GM18870 (cell line): ENCODE results near the gene MICAL3.

ENCODE experiments used
- ATAC-seq: cut with Tn5 transposase; IDR thresholded peaks from one replicate; pipeline ENCODE4 v1.9.1; 2021; ENCODE audit warnings: moderate library complexity; ENCODE audit not compliant: unreplicated experiment

MICAL3 gene

DNA sequence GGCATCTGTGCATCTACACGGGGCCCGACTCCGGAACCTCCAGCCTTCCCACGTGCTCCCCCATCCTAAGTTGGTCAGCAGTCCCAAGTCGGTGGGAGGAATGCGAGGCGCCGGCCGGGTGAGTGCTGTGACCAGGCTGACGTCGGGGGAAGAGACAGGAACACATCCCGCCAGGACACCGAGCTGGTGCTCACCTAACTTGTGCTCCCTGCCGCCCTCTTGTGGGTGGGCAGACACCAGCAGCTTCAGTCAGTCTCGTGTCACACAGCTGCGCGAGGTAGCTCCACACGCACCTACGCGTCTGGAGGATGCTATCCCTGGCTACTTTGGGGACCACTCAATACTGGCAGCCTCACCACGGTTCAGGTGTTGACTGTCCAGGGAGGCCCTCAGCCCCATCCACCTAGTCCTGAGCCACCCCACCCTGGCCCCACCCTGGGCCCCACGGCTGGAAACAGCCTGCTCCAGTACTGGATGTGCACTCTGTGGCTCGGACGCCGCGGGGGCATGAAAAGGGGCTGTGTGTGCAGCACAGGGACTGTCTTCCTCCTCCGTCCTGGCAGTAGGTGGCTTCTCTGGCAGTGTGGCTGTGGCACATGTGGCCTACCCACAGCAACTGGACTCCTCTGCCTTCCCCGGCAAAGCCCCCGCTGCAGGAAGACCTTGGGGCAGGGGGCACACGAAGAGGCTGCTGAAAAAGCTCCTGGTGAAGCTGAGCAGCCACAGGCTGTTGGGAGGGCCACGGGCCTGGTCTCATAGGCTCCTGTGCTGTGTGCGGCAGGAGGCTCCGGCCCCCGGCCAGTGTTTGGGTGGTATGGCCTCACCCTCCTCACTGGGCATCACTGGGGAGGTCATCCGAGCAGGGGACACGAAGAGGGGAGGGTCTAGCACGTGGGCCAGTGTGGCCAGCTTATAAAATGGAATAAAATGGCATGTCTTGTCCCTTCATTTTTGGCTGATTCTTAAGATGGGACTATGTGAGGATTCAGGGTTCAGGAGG is 238.9 kb downstream of the MICAL3 start:
- ATAC-seq = no peak

DNA sequence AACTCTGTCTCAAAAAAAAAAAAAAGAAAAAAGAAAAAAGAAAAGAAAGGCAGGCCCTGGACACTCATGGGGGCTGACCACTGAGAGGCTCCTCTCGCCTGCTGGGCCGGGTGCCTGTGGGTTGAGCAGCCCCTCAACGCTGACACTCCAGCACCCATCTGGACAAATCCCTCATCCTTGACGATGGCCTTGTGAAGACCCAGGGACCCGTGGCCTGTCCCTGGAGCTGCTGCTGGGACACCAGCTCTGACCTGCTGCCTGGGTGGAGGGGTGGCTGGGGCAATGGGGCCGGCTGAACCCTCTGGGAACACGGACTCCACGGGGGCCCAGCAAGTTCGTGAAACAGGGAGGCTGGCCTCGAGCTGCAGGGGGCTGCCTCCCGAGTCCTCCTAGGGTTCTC is 239.6 kb downstream of the MICAL3 start:
- no peak for ATAC-seq

DNA sequence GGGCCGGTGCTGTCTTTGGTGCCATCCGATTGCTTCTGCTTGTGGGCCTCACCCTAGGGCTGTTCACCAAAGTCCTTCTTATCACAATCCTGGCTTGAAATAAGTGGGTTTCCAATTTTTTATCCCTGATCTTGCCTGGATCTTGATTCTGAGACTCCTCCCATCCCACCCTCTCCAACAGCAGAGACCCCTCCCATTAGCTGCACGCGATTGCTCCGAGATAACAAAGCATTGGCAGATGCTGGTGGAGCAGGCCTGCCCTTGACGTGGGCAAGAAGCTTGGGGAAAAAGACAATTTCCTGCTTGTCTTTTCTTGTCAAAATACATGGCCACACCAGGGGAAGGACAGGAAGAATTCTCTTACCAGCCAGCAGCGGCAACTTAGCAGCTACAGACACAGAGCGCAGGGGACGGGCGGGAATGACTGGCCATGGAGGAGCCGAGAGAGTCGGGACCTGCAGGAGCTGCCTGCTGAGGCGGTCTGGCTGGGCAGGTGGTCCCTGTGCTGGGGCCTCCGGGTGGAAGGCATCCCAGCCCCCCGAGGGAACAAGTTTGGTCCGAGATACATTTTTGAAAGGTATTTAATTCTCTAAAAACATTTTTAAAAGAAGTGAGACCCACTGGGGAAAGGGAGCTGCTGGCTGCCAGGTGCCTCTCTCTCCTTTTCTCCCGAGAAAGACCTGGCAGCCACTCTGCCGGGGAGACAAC is 240.4 kb downstream of the MICAL3 start:
- no peak for ATAC-seq

DNA sequence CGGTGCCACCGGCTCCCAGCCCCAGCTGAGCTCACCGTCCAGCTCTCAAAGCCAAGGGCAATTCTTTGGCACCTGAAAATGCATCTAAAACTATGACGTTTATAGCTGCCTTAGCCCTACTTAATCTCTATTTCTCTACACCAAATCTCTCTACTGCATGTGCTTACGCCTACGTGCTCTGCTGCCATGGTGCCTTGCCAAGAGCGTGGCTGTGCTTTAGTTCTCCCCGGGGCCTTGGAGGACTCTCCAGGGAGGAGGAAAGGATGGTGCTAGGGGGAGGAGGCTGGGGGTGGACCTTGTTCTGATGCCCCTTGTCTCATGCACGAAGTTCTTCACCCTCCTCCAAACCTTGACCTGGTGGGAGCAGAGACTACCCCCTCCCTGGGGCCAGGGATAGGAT is 241.0 kb downstream of the MICAL3 start:
- no peak for ATAC-seq

DNA sequence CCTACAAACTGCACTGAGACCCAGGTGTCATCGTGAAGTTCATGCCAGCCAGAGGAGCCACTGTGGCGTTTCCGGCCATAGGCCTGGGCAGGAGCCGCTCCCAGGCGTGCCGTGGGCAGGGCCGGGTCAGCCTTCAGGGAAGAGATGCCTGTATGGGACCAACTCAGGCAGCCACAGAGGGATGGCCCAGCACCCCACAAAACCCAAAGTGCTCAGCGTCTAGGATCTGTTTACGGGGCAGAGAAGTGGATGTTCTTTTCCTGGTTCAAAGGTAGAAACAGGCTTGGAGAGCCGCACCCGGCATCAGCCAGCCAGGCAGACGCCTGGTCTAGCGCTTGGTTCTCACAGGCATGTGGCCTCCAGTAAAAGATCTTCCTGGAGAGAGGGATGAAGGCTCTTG is 241.7 kb downstream of the MICAL3 start:
- ATAC-seq = no peak

DNA sequence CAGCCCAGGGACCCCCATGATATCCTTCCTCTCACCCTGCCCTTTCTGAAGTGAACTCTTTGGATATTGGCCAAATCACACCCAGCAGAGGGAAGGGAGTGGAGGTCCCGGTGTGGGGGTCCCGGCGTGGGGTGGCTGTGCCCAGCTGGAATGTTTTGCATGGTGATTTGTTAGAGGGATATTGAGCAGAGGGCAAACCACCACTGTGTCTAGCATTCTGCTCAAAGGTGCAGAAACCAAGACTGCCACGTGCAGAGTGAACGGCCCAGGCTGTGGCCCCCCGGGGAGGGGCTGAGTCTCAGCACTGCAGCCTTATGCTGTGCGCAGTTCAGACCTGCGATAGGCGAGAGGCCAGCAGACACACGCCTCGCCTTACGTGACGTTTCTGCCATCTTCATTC is 242.2 kb downstream of the MICAL3 start:
- no peak for ATAC-seq

DNA sequence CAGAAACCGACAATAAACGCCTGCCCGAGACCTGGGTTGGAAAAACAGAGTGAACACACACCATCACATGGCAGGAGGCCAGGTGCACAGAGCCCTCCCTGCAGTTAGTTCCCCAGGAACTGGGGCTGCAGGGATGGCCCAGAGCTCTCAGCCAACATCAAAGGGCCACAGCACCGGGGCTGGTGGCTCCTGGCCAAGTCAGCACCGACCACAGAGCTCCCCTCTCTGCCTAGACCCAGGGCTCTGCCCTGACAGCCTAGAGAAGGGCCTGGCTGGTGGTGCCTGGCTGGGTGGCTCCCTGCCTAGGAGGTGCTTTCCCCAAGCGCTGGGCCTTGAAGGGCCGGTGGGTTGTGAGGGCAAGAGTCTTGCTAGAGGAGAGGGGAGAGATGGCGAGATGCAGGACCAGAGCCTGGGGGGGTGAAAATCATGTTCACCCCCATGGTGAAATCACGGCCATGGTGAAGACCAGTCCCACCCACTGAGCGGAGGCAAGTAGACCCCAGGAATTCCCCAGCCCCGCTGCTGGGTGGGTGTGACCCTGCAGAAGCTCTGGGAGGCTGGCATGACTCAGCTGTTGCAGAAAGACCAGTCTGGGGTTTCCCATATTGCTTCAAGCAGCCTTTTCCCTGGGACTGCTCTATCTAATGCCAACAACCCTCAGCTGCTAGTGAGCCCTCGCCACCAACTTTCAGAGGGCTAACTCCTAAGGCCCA is 242.9 kb downstream of the MICAL3 start:
- peak; percentile 45 for ATAC-seq

DNA sequence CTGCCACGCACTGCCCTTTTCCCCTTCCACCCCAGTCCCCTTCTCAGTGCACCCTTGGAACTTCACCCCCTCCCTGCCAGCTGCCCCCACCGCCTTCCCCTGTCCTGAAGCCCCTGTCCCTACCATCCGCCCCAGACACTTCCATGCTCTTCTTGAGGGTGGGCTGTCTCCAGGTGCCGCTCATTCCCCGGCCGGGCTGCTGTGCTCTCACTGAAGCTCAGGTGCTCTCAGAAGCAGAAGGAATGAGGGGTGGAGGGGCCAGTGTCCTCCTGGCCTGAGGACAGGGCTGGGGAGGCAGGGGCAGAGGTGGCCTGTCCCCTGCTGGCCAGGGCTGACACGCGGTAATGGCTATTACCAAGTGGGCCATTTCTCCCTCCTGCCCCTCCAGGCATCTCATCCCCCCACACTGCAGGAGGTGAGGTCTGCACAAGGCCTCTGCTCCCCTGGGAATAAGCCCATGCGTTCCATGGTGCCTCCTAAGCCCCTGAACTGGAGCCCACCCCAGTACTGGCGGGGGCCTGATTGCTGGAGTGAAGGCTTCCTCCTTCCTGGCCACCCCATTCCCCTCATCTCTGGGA is 243.5 kb downstream of the MICAL3 start:
- ATAC-seq = no peak

DNA sequence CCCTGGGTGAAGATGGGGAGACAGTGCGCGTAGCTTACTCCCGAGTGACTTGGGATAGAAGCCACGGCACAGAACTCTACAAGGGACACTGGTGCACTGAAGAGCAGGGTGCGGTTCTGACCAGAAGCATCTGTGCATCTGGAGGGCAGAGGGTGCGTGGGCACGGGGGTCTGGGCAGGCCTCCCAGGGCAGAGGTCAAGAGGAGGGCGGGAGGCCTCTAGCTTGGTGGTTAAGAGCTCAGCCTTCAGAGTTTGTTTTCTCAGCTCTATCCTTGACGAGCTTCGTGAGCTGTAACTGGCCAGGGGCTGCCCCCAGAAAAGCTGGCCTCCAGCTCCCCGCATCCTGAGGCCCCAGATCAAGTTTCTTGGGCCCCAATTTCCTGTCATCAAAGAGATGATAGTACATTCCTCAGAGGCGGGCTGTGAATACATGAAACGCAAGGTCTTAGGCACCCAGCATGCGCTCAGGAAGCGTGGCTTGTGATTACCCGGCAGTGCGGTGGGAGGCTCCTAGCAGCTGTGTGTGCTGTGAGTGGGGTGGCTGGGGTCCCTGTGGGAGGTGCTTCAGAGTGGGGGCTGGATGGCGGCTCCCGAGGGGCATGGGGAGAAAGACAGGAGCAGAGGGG is 244.1 kb downstream of the MICAL3 start:
- no peak for ATAC-seq

DNA sequence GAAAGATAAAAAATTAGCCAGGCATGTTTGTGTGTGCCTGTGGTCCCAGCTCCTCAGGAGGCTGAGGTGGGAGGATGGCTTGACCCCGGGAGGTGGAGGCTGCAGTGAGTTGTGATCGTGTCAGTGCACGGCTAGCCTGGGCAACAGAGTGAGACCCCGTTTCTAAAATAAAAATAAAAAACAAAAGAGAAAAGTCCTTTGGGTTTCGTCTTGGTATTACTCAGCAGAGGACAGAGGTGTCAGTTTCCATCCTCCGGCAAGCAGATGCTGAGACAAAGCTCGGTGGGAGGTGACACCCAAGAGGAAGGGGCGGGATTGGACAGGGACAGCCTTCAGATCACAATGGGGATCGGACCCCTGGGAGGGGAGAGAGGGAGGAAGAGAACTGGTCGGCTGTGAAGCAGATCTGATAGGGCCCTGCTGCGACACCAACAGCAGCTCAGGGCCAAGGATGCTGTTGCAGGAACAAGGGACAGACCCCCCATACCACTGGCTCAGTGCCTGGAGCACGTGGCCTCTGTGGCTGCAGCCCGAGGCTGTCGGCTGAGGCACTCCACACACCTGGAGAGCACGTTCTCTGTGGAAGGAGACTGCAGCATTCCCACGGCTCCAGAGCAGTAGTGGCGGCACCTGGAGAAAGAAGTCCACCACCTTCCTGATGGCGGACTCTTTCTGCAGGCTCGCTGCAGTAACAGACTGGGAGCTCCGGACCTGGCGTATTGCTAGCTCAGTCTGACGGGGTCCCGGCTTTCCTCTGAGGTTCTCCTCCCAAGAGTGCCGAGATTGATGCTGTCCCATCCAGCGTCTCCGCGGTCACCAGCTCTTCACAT is 244.9 kb downstream of the MICAL3 start:
- peak; percentile 34 for ATAC-seq

DNA sequence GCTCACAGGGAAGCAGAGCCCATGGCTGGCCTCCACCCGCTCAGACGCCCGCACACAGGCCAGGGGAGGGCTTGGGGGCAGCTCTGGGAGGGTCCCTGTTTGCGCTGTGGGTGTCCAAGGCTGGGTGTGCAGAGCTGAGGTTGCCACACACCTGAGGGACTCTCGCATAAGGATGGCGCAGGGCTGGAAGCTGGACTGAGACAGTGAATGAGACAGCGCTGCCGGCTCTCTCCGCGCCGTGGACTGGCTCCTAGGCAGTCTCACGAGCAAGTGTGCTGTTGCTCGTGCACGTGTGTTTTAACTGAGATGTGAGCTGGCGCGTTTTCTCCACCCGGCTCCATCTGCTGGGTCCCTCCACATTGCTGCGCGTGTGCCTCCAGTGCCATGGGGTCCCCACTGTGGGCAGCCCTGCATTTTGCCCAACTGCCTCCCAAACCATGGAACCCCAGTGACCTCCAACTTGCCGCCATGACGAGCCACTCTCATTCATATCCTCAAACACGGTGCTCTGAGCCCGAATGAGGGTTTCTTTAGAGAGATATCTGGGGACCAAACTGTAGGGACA is 245.9 kb downstream of the MICAL3 start:
- ATAC-seq = no peak

DNA sequence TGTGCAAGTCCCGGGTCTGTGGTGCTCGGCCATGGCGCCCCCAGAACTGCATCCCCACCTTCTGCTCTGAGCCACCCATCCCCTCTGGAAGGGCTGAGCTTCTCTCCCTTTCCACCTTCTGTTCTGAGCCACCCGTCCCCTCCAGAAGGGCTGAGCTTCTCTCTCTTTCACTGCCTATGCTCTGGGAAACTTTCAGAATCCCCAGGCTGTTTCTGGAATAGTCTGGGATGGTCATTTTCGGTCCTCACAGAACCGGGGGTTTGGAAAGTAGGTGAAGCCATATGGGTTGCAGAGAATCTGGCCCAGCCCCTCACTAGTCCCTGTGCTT is 246.7 kb downstream of the MICAL3 start:
- ATAC-seq = no peak

DNA sequence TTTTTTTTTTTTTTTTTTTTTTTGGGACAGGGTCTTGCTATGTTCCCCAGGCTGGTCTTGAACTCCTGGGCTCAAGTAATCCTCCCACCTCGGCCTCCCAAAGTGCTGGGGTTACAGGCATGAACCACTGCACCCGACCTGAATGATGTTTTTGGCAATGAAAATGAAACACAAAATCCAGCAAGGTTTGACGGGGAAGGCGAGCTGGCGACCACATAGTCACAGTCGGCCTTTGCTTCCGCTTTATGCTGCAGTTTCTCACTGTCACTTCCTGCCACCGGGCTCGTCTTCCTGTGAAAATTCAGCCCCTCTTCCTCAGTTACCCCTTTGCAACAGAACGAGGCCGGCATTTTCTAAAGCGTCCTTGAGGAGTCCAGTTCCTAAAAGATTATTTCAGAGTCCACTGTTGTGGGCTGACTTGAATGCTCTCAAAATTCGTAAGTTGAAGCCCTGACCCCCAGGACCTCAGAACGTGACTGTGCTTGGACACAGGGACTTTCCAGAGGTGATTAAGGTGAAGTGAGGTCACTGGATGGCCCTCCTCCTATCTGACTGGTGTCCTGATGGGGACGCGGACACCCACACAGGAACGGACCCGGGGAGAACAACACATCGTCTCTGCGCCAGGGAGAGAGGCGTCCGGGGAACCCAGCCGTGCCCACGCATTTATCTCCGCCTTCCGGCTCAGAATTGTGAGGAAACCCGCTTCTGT is 247.2 kb downstream of the MICAL3 start:
- no peak for ATAC-seq

DNA sequence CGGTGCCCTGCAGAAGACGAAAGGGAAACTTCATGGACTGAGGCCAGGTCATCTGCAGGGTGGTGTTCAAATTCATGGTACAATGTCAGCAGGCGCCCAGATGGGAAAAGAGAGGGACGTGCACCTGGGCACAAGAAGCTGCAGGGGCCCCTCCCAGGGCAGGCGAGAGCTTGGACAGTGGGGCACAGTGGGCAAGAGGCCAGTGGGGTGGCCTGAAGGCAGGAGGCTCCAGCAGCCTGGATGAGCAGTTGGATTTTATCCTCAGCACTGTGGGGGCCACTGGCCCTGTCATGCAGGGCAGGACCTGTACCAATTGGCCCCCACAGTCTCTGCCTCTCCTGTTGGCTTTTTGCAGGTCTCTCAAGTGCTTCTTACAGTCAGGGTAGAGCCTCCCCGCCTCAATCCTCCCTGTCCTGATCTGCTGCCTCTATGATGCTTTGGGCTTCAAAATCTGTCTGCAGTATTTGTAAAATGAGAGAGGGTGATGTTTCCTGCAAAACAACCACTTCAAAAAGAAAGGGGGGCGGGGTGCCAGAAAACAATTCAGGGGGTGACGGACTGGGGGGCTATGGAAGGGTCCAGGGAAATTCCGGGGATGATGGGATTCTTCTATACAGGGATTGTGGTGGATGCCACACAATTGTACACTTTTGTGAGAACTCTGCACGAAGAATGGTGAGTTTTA is 248.4 kb downstream of the MICAL3 start:
- no peak for ATAC-seq

DNA sequence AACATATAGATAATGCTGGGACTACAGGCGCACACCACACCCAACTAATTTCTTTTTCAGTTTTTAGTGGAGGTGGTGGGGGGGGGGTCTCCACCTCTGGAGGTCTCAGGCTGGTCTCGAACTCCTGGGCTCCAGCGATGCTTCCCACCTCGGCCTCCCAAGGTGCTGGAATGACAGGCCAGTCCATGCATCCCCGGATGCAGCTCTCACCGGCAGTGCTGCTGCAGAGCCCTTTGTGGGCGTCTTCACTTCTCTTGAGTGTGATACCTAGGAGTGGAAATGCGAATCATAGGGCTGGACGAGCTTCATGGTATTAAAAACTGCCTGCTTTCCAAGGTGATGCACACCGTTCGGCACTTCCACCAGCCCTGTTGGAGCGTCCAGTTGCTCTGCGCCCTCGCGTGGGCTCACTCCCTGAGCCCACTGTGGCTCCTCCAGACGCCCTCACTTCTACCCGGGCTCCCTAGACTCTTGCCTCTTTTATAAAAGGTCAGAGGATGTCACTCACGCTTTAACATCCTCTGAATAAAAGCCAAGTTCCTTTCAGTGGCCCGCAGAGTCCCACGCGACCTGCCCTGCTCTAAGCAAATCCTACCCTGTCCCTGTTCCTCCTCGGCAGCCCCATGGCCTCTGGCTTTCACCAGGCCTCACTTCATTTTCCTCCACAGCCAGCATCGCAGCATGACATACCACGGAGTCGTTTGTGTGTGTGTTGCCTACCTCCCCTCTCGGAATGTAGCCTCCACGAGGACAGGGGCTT is 249.3 kb downstream of the MICAL3 start:
- no peak for ATAC-seq

DNA sequence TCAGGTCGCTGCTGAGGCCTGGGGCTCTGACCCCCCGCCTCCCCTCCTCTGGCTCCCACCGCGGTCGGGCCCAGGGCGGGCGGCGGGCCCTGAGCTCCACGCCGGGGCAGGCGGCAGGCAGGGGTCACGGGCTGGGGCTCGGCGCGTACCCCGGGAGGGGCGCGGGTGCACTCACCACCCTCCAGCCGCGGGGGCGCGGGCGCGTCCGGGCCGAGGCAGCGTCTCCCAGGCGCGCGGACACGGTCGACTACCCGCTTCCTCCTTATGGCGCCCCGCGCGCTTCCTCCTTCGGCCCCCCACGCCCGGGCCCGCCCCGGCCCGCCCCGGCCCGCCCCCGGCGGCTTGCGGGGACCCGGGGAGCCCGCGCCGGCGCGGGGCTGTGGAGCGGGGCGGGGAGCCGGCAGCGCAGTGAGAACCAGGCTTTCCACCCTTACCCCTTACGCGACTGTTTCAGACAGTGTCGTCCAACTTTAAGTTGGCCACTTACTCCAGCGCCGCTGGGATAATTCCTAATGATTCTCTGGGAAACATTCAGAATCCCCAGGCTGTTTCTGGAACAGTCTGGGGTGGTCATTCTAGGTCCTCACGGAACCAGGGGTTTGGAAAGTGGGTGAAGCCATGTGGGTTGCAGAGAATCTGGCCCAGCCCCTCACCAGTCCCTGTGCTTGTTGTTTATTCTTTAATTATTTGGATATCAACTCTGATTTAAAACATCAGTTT is 250.0 kb downstream of the MICAL3 start, which contains the start of gene BID:
TSS of gene BID (minus strand) at position 264 of the 720 bp plus-strand sequence. CDS start 24,353 bp downstream, outside the sequence.
- no peak for ATAC-seq
